KMS-11 (cell line): ENCODE measurements around the gene CCSER1.

Experiments
- H2AFZ ChIP-seq: fragments of 200-600 bp; sonication (generic); 2 replicates; pipeline ENCODE4 v1.6.1; 2016; ENCODE audit warnings: antibody characterized with exemption, mixed run types, low read depth
- H3K27ac ChIP-seq: fragments of 200-600 bp; sonication (generic); 2 replicates; pipeline ENCODE4 v1.6.1; 2016; ENCODE audit warnings: mild to moderate bottlenecking, mixed run types
- H3K27me3 ChIP-seq: fragments of 200-600 bp; sonication (generic); 2 replicates; pipeline ENCODE4 v1.6.1; 2017; ENCODE audit warnings: mild to moderate bottlenecking, low read depth, mixed run types, moderate library complexity; ENCODE audit not compliant: insufficient read depth
- H3K36me3 ChIP-seq: fragments of 200-600 bp; sonication (generic); 2 replicates; pipeline ENCODE4 v1.6.1; 2017; ENCODE audit warnings: mild to moderate bottlenecking, mixed run types; ENCODE audit not compliant: insufficient read depth
- H3K4me1 ChIP-seq: fragments of 200-600 bp; sonication (generic); 2 replicates; pipeline ENCODE4 v1.6.1; 2016; ENCODE audit warnings: mild to moderate bottlenecking, low read depth, mixed run types; ENCODE audit not compliant: poor library complexity, severe bottlenecking
- H3K4me2 ChIP-seq: fragments of 200-600 bp; sonication (generic); 2 replicates; pipeline ENCODE4 v1.7.0; 2016; ENCODE audit warnings: mild to moderate bottlenecking, mixed run types
- H3K4me3 ChIP-seq: fragments of 200-600 bp; sonication (generic); IDR thresholded peaks from 2 replicates; pipeline ENCODE4 v1.6.1; 2017; ENCODE audit warnings: low read depth, low read length, mixed read lengths; ENCODE audit not compliant: insufficient read depth
- H3K79me2 ChIP-seq: fragments of 200-600 bp; sonication (generic); 2 replicates; pipeline ENCODE4 v1.6.1; 2016; ENCODE audit warnings: low read depth, mixed run types; ENCODE audit not compliant: insufficient read depth
- H3K9ac ChIP-seq: fragments of 200-600 bp; sonication (generic); 2 replicates; pipeline ENCODE4 v1.6.1; 2016; ENCODE audit warnings: mild to moderate bottlenecking, mixed run types
- H4K20me1 ChIP-seq: fragments of 200-600 bp; sonication (generic); 2 replicates; pipeline ENCODE4 v1.6.1; 2016; ENCODE audit warnings: mild to moderate bottlenecking, mixed run types; ENCODE audit not compliant: insufficient read depth
- TF ChIP-seq, protein P1 (sequence below): fragments of 200-600 bp; sonication (generic); conservative IDR thresholded peaks from 2 replicates; pipeline ENCODE4 v1.6.1; 2017; ENCODE audit warnings: low read depth, mild to moderate bottlenecking, antibody characterized with exemption, low read length, moderate library complexity, mixed read lengths

Gene CCSER1

DNA sequence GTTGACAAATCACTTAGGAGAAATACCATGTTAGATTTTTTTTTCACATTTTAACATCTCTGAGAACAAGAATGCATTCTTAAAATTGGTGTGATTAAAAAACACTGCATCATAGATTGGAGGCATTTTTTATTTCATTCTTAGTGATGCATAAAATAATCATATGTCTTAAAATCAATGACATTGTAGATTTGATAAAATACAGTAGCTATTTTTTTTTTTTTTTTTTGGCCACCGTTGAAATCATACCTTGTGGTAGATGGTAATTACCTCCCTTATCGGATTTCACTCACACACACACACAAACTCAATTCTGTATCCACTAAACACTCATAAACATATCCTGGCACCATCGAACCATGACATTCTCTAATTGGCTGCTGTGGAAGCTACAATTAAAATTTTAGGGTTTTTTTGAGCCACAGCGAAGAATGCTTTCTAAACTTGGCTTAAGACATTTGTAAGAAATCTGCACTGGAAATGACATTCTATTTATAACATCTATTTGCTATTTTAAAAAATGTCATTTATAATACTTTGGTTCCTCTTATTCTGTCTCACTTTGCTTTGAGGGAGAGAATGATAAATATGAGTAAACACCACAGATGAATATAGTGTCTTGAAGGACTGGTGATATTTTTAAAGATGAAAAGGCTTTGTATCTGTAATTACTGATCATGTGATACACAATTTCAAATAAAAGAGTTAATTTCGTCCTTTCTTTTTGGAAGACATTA, 60.1 kb downstream of the CCSER1 start:
- Histone ChIP-seq H3K79me2 (no peaks in the 10 kb centered on the region), H3K27me3 (no peaks in the 10 kb centered on the region), H2AFZ (no peak overlapping the region), H3K4me1 (no peaks in the 10 kb centered on the region), H3K4me3 (no peak overlapping the region), H4K20me1 (no peaks in the 10 kb centered on the region), H3K36me3 (no peaks in the 10 kb centered on the region), H3K27ac (no peak overlapping the region), H3K4me2 (no peak overlapping the region), H3K9ac (no peak overlapping the region)
- TF ChIP-seq, protein P1, sequence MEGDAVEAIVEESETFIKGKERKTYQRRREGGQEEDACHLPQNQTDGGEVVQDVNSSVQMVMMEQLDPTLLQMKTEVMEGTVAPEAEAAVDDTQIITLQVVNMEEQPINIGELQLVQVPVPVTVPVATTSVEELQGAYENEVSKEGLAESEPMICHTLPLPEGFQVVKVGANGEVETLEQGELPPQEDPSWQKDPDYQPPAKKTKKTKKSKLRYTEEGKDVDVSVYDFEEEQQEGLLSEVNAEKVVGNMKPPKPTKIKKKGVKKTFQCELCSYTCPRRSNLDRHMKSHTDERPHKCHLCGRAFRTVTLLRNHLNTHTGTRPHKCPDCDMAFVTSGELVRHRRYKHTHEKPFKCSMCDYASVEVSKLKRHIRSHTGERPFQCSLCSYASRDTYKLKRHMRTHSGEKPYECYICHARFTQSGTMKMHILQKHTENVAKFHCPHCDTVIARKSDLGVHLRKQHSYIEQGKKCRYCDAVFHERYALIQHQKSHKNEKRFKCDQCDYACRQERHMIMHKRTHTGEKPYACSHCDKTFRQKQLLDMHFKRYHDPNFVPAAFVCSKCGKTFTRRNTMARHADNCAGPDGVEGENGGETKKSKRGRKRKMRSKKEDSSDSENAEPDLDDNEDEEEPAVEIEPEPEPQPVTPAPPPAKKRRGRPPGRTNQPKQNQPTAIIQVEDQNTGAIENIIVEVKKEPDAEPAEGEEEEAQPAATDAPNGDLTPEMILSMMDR = no peak

DNA sequence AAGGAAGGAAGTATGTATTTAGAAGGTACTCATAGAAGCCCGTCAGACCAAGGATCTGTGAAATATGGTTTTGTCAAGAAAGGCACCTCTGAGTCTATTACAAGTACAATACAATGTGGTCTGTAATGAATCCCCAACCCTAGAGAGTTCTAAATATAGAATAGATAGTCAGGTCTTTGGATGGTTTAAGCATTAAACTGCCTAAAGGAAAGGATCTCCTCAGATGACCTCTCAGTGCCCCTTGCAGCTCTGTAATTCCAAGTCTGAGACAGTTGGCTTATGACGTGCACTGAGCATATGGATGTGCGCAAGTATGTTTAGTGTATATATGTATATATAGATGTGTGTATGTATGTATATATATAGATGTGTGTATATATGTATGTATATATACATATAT, 62.0 kb downstream of the CCSER1 start:
- Histone ChIP-seq H2AFZ (no peak overlapping the region), H3K27me3 (no peaks in the 10 kb centered on the region), H3K79me2 (no peaks in the 10 kb centered on the region), H3K36me3 (no peaks in the 10 kb centered on the region), H3K9ac (no peak overlapping the region), H3K4me3 (no peak overlapping the region), H3K27ac (no peak overlapping the region), H3K4me1 (no peaks in the 10 kb centered on the region), H3K4me2 (no peak overlapping the region), H4K20me1 (no peaks in the 10 kb centered on the region)
- TF ChIP-seq, protein P1 = no peak

DNA sequence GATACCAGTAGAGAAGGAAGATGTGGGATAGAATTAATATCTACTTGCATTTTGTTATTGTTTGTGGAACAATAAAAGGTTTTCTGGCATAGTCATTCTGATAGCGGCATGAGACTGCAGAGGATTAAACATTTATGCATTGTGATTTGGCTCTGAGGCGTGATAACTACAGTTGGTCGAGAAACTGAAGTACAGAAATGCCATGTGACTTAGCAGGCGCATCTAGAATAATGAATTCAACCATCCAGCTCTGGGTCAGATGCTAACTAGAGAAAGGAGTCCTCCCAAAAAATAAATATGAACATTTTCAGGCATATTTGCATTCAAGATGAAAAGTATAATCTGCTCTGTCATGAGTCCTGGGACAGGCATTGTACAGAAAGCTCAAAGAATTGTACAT, 62.8 kb downstream of the CCSER1 start:
- no peaks in the 10 kb centered on the region for H3K79me2 ChIP-seq
- H2AFZ ChIP-seq = no peak overlapping the region
- H3K4me2 ChIP-seq = no peak overlapping the region
- H3K4me1 ChIP-seq = no peaks in the 10 kb centered on the region
- no peaks in the 10 kb centered on the region for H3K36me3 ChIP-seq
- TF ChIP-seq, protein P1 = no peak
- no peaks in the 10 kb centered on the region for H4K20me1 ChIP-seq
- H3K9ac ChIP-seq = no peak overlapping the region
- no peak overlapping the region for H3K27ac ChIP-seq
- H3K27me3 ChIP-seq = no peaks in the 10 kb centered on the region
- H3K4me3 ChIP-seq = no peak overlapping the region

DNA sequence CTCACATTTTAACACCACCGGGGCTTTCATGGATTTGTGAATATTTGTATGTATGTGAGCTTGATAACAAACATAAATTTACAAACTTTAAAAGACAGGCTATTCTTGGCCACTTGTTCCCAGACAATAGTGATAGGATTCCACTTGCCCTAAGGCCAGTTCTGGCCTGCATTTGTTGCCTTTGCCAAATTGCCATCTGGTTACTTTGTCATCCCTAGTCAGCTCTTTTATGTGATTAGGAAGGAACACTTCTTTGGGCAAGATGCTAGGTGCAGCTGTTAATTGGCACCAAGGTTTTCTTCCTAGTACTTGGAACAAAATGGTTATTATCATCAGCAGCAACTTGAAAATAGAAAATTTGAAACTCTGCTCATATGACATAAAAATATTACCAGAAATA, 63.3 kb downstream of the CCSER1 start:
- Histone ChIP-seq H3K9ac (no peak overlapping the region), H3K27me3 (no peaks in the 10 kb centered on the region), H4K20me1 (no peaks in the 10 kb centered on the region), H3K4me3 (no peak overlapping the region), H3K4me1 (no peaks in the 10 kb centered on the region), H3K4me2 (no peak overlapping the region), H3K27ac (no peak overlapping the region), H3K79me2 (no peaks in the 10 kb centered on the region), H3K36me3 (no peaks in the 10 kb centered on the region), H2AFZ (no peak overlapping the region)
- TF ChIP-seq, protein P1 = no peak
